GM19372 (cell line): ENCODE results near the gene EXOC6B.

Experiments
- ATAC-seq: cut with Tn5 transposase; IDR thresholded peaks from one replicate; pipeline ENCODE4 v1.9.1; 2021; ENCODE audit warnings: mild to moderate bottlenecking, low read depth, moderate library complexity; ENCODE audit not compliant: unreplicated experiment

Gene EXOC6B

DNA sequence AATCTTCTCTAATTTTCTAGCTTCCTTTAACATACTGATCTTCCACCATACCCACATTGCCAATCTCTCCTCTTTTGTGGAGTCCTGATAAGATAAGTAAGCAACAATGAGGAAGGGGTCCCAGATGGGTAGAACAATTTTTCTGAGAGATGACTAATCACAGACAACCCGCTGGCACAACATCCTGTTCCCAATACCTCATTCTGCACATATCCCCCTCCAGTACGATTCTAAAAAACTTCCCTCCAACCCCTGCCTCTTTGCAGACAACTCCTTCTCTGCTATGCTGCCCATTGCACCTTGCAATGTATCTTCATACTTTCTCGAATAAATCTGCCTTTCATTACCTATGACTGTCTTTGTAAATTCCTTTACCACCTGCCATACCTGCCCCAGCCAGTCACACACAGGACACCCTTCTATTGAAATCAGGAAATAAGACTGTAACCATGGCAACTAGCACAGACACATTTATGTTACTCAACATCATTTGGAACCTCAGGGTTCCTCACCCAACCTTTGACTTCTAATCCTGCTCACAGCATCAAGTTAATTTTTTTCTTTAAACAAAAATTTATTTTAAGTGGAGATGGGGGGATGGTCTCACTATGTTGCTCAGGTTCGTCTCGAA, 7.4 kb upstream of the EXOC6B start:
- no peak for ATAC-seq

DNA sequence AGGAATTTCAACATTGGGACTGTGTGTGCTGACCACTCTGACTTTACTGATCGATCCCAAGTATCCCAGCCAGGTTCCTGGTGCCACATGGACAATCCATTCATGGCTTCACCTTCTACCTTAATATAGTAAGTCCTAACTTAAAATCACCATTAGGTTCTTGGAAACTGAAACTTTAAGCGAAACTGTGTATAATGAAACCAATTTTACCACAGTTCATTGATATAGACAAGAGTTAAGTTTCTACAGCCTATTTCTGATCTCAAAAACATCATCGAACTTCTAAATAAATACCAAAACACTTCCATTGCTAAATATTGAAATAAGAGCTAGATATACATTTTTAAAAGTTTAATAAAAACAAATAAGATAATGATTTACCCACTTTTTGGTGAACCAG, 4.4 kb upstream of the EXOC6B start:
- no peak for ATAC-seq

GRCh38 chr2:72828840-72829507, 3.1 kb upstream of the EXOC6B start:
- ATAC-seq, result no peak

GRCh38 chr2:72827966-72828646, 2.3 kb upstream of the EXOC6B start:
- no peak for ATAC-seq

- ATAC-seq, result no peak
Measured at GRCh38 chr2:72827487-72827886, 1.7 kb upstream of the EXOC6B start.

DNA sequence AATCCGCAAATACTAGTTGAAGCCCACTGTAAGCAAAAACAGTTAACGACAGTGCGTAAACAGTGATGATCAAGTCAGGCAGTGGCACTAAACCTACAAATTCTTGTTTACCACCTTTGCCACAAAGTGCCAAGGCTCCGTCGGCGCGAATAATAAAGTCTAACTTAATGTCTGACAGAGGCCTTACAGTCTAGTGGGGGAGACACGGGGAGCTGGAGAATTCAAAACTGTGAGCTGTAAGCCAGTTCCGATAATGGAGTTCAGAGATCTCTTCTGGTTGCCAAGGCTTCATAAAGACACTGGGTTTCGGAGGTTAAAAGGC, 284 bp upstream of the EXOC6B start:
- no peak for ATAC-seq

- ATAC-seq, result no peak
Measured at GRCh38 chr2:72824224-72824842, 1.5 kb downstream of the EXOC6B start.

GRCh38 chr2:72822794-72823193, 3.0 kb downstream of the EXOC6B start:
- no peak for ATAC-seq

- ATAC-seq, result no peak
Measured at GRCh38 chr2:72821983-72822382, 3.9 kb downstream of the EXOC6B start.

GRCh38 chr2:72821118-72821517, 4.7 kb downstream of the EXOC6B start:
- ATAC-seq, result no peak

- no peak for ATAC-seq
Measured at GRCh38 chr2:72819501-72819900, 6.3 kb downstream of the EXOC6B start.

DNA sequence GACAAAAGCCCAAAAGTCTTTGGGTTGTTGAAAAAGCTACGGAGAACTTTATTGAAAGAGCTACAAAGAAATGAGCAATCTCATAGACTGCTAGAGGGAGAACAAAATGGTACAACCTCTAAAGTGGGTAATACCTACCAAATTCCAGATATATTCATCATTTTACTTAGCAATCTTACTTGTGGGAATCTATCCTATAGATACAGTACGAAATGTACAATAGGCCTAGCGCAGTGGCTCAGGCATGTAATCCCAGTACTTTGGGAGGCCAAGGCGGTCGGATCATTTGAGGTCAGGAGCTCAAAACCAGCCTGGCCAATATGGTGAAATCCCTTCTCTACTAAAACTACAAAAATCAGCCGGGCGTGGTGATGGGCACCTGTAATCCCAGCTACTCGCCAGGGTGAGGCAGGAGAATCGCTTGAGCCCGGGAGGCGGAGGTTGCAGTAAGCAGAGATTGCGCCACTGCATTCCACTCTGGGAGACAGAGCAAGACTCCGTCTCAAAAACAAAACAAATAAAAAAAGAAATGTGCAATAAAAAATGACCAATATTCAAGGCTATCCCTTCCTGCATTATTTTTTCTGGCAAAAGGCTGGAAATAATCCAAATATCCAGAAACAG, 10.1 kb downstream of the EXOC6B start:
- no peak for ATAC-seq

DNA sequence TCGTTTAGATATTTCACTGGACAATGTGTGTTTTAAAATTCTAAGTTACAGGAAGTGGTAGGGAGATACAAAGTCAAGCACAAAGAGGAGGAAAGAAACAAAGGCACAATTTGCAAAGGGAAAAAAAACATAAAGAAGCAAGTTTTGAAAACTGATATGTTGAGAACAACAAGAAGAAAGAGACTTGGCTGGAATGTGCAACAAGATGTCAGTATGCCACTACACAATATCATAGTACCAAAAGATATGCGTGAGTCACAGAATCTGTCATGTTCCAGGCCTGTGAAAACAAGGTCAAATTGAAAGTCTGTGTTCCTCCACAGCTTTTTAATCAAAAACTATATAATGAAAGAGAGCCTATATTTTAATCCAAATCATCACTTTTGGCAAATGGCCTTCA, 12.0 kb downstream of the EXOC6B start:
- no peak for ATAC-seq

DNA sequence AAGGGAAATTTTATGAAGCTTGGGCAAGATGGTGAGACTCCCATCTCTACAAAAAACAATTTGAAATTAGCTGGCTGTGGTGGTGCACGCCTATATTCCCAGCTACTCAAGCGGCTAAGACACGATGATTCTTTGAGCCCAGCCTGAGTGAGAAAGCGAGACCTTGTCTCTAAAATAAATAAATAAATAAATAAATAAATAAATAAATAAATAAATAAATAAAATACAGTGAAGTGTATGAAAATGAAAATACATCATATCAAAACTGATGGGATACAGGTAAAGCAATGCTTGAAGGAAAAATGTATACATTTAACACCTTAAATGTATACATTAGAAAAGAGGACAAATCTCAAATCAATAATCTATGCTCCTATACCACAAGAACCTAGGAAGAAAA, 15.7 kb downstream of the EXOC6B start:
- ATAC-seq, result no peak

DNA sequence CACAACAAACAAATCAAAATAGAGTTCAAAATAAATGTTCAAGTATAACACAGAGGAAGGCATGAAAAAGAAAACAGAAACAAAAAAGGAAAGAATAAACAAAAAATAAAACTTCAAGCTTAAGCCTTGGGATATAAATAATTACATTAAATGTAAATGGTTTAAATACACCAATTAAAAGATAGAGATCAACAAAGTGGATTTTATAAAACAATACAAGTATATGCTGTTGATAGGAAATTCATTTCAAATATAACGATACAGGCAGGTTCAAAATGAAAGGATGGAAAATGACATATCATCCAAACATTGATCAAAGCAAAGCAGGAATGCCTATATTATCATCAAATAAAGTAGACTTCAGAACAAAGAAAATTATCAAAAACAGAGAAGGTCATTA, 16.7 kb downstream of the EXOC6B start:
- ATAC-seq, result no peak

DNA sequence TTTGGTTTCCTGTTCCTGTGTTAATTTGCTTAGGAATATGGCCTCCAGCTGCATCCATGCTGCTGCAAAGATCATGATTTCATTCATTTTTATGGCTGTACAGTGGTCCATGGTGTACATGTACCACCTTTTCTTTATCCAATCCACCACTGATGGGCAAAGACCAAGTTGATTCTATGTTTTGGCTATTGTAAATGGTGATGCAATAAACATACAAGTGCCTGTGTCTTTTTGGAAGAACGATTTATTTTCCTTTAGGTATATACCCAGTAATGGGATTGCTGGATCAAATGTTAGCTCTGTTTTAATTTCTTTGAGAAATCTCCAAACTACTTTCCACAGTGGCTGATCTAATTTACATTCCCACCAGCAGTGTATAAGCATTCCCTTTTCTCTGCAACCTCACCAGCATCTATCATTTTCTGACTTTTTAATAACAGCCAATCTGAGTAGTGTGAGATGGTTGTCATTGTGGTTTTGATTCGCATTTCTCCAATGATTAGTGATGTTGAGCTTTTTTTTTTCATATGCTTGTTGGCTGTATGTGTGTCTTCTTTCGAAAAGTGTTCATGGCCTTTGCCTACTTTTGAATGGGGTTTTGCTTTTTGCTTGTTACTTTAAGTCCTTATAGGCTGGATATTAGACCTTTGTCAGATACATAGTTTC, 19.4 kb downstream of the EXOC6B start:
- no peak for ATAC-seq

GRCh38 chr2:72803626-72804320, 22.1 kb downstream of the EXOC6B start:
- no peak for ATAC-seq

DNA sequence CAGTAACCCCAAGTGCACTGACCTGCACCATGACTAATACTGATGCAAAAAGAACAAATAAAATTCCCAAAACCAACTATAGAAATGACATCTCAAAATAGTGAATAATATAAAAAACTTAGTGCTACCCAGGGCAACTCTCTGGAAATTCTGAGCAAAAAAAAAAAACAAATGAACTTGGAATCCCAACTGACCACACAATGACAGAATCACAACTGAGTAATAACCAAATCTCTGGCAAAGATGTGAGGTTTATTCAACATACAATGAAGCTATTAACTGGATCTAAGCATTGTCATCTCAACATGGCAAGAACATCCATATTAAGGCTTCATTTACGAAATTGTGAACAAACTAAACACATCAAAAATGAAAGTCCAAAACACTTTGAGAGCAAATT, 22.7 kb downstream of the EXOC6B start:
- no peak for ATAC-seq

GRCh38 chr2:72800492-72800891, 25.3 kb downstream of the EXOC6B start:
- no peak for ATAC-seq

DNA sequence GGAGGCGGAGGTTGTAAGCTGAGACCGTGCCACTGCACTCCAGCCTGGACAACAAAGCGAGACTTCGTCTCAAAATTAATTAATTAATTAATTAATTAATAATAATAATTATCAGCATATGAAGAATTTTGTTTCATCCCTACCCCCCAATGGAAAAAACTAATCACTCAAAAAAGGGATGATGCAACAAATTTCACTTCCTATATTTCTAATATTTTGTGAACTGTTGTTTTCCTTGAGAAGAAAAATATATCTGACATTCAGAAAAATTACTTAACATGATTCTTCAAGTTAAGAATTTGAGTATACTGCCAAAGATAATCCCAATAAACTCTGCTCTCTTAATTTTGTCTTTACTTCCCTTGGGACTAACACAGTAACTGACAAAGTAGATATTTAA, 28.1 kb downstream of the EXOC6B start:
- ATAC-seq, result no peak
